Erythroblast (primary cell): Measurements from ENCODE around the gene MYO18B.

Source experiments
- GATA1 ChIP-seq: IDR thresholded peaks from 2 replicates; pipeline ENCODE4 v1.6.1; 2011; ENCODE audit warnings: low read depth, mild to moderate bottlenecking, control low read depth, low read length, moderate library complexity
- POLR2A ChIP-seq: IDR thresholded peaks from 2 replicates; pipeline ENCODE4 v1.6.1; 2011; ENCODE audit warnings: mild to moderate bottlenecking, low read length

GRCh38 chr22:25969901-25970300 lies 227.9 kb downstream of the MYO18B start:
- TF ChIP-seq POLR2A (no peak), GATA1 (no peak)
